CD14-positive monocyte (primary cell): ENCODE data around the gene P2RX3. TPM values are rescaled to one million over a fixed set of nuclear protein-coding genes. Genes with fewer than 3 reads are reported as not detected.
"Not testable (repeated sequence)": the region's sequence is repeated elsewhere in the genome, so short reads cannot be mapped to it uniquely, and the experiment has no call there.

Source experiments
- DNase-seq, 3 donors: peaks; one replicate each; pipeline ENCODE4 v3.0.0-alpha.2; 2011 to 2022
- H2AFZ ChIP-seq: 2 replicates; pipeline ENCODE4 v1.6.0; 2012; ENCODE audit warnings: mild to moderate bottlenecking, low read depth, low read length, inconsistent platforms; ENCODE audit not compliant: insufficient read depth, poor library complexity, severe bottlenecking
- H3K27ac ChIP-seq, 2 donors: 1 replicate in 1 of 2; 2 replicates in 1 of 2; pipeline ENCODE4 v1.5.1; 2012 to 2013; ENCODE audit warnings: low read length in 2 of 2, control low read depth in 1 of 2, inconsistent platforms in 1 of 2, low read depth in 1 of 2, mild to moderate bottlenecking in 1 of 2
- H3K27me3 ChIP-seq, 2 donors: one replicate each; pipeline versions ENCODE4 v1.6.0 to v1.6.1; 2011 to 2013; ENCODE audit warnings: low read length in 2 of 2; ENCODE audit not compliant: control insufficient read depth in 2 of 2, insufficient read depth in 2 of 2
- H3K36me3 ChIP-seq, 2 donors: replicated peaks in 1 of 2; 1 replicate in 1 of 2; 2 replicates in 1 of 2; pipeline versions ENCODE4 v1.5.1 to v1.6.1; 2012 to 2013; ENCODE audit warnings: low read length in 2 of 2, control low read depth in 1 of 2, inconsistent platforms in 1 of 2, mild to moderate bottlenecking in 1 of 2; ENCODE audit not compliant: insufficient read depth in 2 of 2, control insufficient read depth in 1 of 2
- H3K4me1 ChIP-seq, 2 donors: 1 replicate in 1 of 2; 2 replicates in 1 of 2; pipeline versions ENCODE4 v1.5.1 to v1.6.1; 2012 to 2013; ENCODE audit warnings: low read length in 2 of 2, control low read depth in 1 of 2, inconsistent platforms in 1 of 2, mild to moderate bottlenecking in 1 of 2, moderate library complexity in 1 of 2; ENCODE audit not compliant: insufficient read depth in 2 of 2, control insufficient read depth in 1 of 2
- H3K4me2 ChIP-seq: replicated peaks from 2 replicates; pipeline ENCODE3; 2012; ENCODE audit warnings: low read length, moderate library complexity, mild to moderate bottlenecking; ENCODE audit not compliant: poor library complexity, severe bottlenecking; ENCODE audit errors: extremely low read depth
- H3K4me3 ChIP-seq, 3 experiments: fragments of 200-600 bp in 1 of 3; sonication (generic) in 1 of 3; replicated peaks in 1 of 3; 1 replicate in 2 of 3; 2 replicates in 1 of 3; pipeline ENCODE4 v1.5.1; 2011 to 2013; ENCODE audit warnings: low read length in 3 of 3, mild to moderate bottlenecking in 3 of 3, control low read depth in 2 of 3, low read depth in 2 of 3, inconsistent platforms in 1 of 3, moderate library complexity in 1 of 3
- H3K79me2 ChIP-seq: 2 replicates; pipeline ENCODE4 v1.6.0; 2012; ENCODE audit warnings: mild to moderate bottlenecking, control low read depth, inconsistent platforms, low read length, moderate library complexity; ENCODE audit not compliant: insufficient read depth
- H3K9ac ChIP-seq: 2 replicates; pipeline ENCODE4 v1.6.0; 2017; ENCODE audit warnings: low read length, mild to moderate bottlenecking; ENCODE audit not compliant: insufficient read depth, poor library complexity, severe bottlenecking
- H3K9me3 ChIP-seq, 2 donors: replicated peaks in 1 of 2; 1 replicate in 1 of 2; 2 replicates in 1 of 2; pipeline versions ENCODE4 v1.5.1 to v1.6.1; 2012 to 2013; ENCODE audit warnings: low read length in 2 of 2, control low read depth in 1 of 2; ENCODE audit not compliant: control insufficient read depth in 1 of 2, insufficient read depth in 1 of 2
- H4K20me1 ChIP-seq: 2 replicates; pipeline ENCODE4 v1.6.0; 2012; ENCODE audit warnings: mild to moderate bottlenecking, low read length, control low read depth, moderate library complexity; ENCODE audit not compliant: insufficient read depth
- H3K27ac Mint-ChIP-seq, 7 donors: one replicate each; pipeline ENCODE4 v1.8.0; 2020; ENCODE audit warnings: mild to moderate bottlenecking in 7 of 7, mixed read lengths in 7 of 7, moderate library complexity in 6 of 7, inconsistent platforms in 2 of 7
- H3K27me3 Mint-ChIP-seq, 3 donors: one replicate each; pipeline ENCODE4 v1.8.0; 2021 to 2022; ENCODE audit warnings: low read depth in 3 of 3, mild to moderate bottlenecking in 3 of 3, mixed read lengths in 3 of 3, moderate library complexity in 3 of 3, inconsistent platforms in 1 of 3
- H3K36me3 Mint-ChIP-seq, 2 donors: one replicate each; pipeline ENCODE4 v1.8.0; 2020; ENCODE audit warnings: mixed read lengths in 2 of 2, inconsistent platforms in 1 of 2, mild to moderate bottlenecking in 1 of 2
- H3K4me1 Mint-ChIP-seq: one replicate; pipeline ENCODE4 v1.8.0; 2020; ENCODE audit warnings: mild to moderate bottlenecking, mixed read lengths
- H3K4me3 Mint-ChIP-seq, 2 donors: one replicate each; pipeline ENCODE4 v1.8.0; 2020; ENCODE audit warnings: mild to moderate bottlenecking in 2 of 2, mixed read lengths in 2 of 2, moderate library complexity in 1 of 2
- H3K9me3 Mint-ChIP-seq, 7 donors: one replicate each; pipeline ENCODE4 v1.8.0; 2020 to 2022; ENCODE audit warnings: mixed read lengths in 7 of 7, mild to moderate bottlenecking in 6 of 7, moderate library complexity in 6 of 7, inconsistent platforms in 2 of 7
- WGBS: methylation state at CpG from one replicate; pipeline ENCODE4 v1.1.5; 2013; ENCODE audit warnings: missing lambda C conversion rate; ENCODE audit not compliant: insufficient coverage; 5-methylcytosine and 5-hydroxymethylcytosine counted together
- intact Hi-C, 2 donors: fragments of 100-400 bp; cut with micrococcal nuclease; formaldehyde crosslinking; loops; one replicate each; pipeline versions ENCODE4 v1.15.0 to v1.15.1; 2023
- polyA plus RNA-seq, 3 donors: library from polyadenylated mRNA; depleted of rRNA in 1 of 3; unstranded in 2 of 3; stranded (reverse) in 1 of 3; fragments of 300-500 nt in 2 of 3; fragments of >200 nt in 1 of 3; fragmentation: Illumina TruSeq in 2 of 3; gene quantifications; 1 replicate in 2 of 3; 2 replicates in 1 of 3; pipeline ENCODE4 v1.2.3, GENCODE V29; 2012 to 2021
- TF ChIP-seq, protein P1 (sequence below): fragments of 200-600 bp; IDR thresholded peaks from one replicate; pipeline ENCODE4 v1.8.0; 2022; ENCODE audit warnings: antibody characterized with exemption, mild to moderate bottlenecking

Gene P2RX3
- polyA plus RNA-seq, 3 donors: not detected

DNA sequence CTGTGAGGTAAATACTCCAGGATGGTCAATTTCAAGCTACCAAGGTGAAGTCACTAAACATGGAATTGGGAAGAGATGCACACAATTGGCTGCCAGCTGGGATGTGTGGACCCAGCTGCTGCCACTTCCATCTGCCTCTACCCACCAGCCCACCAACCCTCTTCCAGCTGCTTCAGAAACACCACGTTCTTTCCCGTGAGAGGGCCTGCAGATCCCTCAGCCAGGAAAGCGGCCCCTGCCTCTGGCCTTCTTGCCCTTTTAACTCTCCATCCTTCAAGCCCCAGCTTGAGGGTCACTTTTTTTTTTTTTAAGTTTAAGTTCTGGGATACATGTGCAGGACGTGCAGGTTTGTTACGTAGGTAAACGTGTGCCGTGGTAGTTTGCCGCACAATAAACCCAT is 22.8 kb downstream of the P2RX3 start:
- 92% methylated on average over 5 of the region's 8 CpGs for WGBS
- H3K79me2 ChIP-seq: no peaks in the 10 kb centered on the region
- TF ChIP-seq, protein P1, sequence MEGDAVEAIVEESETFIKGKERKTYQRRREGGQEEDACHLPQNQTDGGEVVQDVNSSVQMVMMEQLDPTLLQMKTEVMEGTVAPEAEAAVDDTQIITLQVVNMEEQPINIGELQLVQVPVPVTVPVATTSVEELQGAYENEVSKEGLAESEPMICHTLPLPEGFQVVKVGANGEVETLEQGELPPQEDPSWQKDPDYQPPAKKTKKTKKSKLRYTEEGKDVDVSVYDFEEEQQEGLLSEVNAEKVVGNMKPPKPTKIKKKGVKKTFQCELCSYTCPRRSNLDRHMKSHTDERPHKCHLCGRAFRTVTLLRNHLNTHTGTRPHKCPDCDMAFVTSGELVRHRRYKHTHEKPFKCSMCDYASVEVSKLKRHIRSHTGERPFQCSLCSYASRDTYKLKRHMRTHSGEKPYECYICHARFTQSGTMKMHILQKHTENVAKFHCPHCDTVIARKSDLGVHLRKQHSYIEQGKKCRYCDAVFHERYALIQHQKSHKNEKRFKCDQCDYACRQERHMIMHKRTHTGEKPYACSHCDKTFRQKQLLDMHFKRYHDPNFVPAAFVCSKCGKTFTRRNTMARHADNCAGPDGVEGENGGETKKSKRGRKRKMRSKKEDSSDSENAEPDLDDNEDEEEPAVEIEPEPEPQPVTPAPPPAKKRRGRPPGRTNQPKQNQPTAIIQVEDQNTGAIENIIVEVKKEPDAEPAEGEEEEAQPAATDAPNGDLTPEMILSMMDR: no peak
- H3K4me1 Mint-ChIP-seq: peaks cover 8% of the 10 kb centered on the region
- H3K27ac Mint-ChIP-seq: no peak overlapping the region
- H2AFZ ChIP-seq: no peak overlapping the region
- no peak for DNase-seq
- peaks cover 7 to 11% of the 10 kb centered on the region in 2 donors for H3K4me1 ChIP-seq
- H3K9me3 Mint-ChIP-seq: peaks cover 0 to 8% (median 0%) of the 10 kb centered on the region in 7 donors
- no peak overlapping the region for H3K4me3 Mint-ChIP-seq
- H3K36me3 ChIP-seq: no peaks in the 10 kb centered on the region
- H3K9ac ChIP-seq: no peak overlapping the region
- no peaks in the 10 kb centered on the region for H3K36me3 Mint-ChIP-seq
- no peaks in the 10 kb centered on the region for H3K27me3 ChIP-seq
- no peaks in the 10 kb centered on the region for H4K20me1 ChIP-seq
- intact Hi-C loops: no loop called here
- peaks cover 0 to 4% (median 2%) of the 10 kb centered on the region in 3 donors for H3K27me3 Mint-ChIP-seq
- H3K4me2 ChIP-seq: no peak overlapping the region
- H3K4me3 ChIP-seq: no peak overlapping the region
- H3K9me3 ChIP-seq: no peaks in the 10 kb centered on the region
- no peak overlapping the region for H3K27ac ChIP-seq

DNA sequence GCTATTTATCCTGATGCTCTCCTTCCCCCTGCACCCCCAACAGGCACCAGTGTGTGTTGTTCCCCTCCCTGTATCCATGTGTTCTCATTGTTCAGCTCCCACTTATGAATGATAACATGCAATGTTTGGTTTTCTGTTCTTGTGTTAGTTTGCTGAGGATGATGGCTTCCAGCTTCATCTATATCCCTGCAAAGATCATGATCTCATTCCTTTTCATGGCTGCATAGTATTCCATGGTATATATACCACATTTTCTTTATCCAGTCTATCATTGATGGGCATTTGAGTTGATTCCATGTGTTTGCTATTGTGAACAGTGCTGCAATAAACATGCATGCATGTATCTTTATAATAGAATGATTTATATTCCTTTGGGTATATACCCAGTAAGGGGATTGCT is 23.3 kb downstream of the P2RX3 start:
- H3K79me2 ChIP-seq, H3K27ac ChIP-seq, H4K20me1 ChIP-seq, H3K27me3 ChIP-seq, H3K9me3 ChIP-seq, H3K9ac ChIP-seq, H3K27me3 Mint-ChIP-seq, H3K36me3 ChIP-seq, H3K4me1 Mint-ChIP-seq, H3K4me1 ChIP-seq, H3K4me2 ChIP-seq, H3K4me3 ChIP-seq, H3K36me3 Mint-ChIP-seq, H2AFZ ChIP-seq, DNase-seq, H3K27ac Mint-ChIP-seq, intact Hi-C loops, H3K9me3 Mint-ChIP-seq, H3K4me3 Mint-ChIP-seq: not testable (repeated sequence)
